B cell (primary cell): Measurements from ENCODE around the gene TYW1B. TPM values are rescaled to one million over a fixed set of nuclear protein-coding genes. Genes with fewer than 3 reads are reported as not detected.
"Not testable (repeated sequence)": the region's sequence is repeated elsewhere in the genome, so short reads cannot be mapped to it uniquely, and the experiment has no call there.

ENCODE experiments used
- ATAC-seq: fragments of 200-7000 bp; cut with Tn5 transposase; one replicate; pipeline ENCODE4 v1.10.0; 2021; ENCODE audit warnings: low read depth, mild to moderate bottlenecking, moderate number of reproducible peaks, moderate library complexity
- CTCF ChIA-PET: fragments of 350-600 bp; sonication (Branson Sonifier 250); formaldehyde crosslinking; loops from one replicate; lab custom pipeline; 2021; ENCODE audit warnings: antibody characterized with exemption, inconsistent platforms; lab: Charles Lee
- POLR2A ChIA-PET: fragments of 350-600 bp; sonication (Branson Sonifier 250); formaldehyde crosslinking; loops from one replicate; lab custom pipeline; 2021; ENCODE audit warnings: antibody characterized with exemption; lab: Charles Lee
- DNase-seq: peaks from one replicate; pipeline ENCODE4 v3.0.0; 2013
- H2AFZ ChIP-seq: 2 replicates; pipeline ENCODE4 v1.6.1; 2012; ENCODE audit warnings: mild to moderate bottlenecking, low read depth, low read length; ENCODE audit not compliant: insufficient read depth, poor library complexity, severe bottlenecking
- H3K27ac ChIP-seq, 2 donors: 1 replicate in 1 of 2; 2 replicates in 1 of 2; pipeline ENCODE4 v1.5.1; 2012 to 2013; ENCODE audit warnings: low read length in 2 of 2, mild to moderate bottlenecking in 2 of 2, moderate library complexity in 1 of 2
- H3K27me3 ChIP-seq, 4 experiments: fragments of 200-600 bp in 1 of 4; sonication (generic) in 1 of 4; replicated peaks in 1 of 4; 1 replicate in 2 of 4; 2 replicates in 2 of 4; pipeline versions ENCODE4 v1.6.1 to v1.7.0; 2013 to 2016; ENCODE audit warnings: low read length in 3 of 4, mild to moderate bottlenecking in 2 of 4, mixed read lengths in 1 of 4, moderate library complexity in 1 of 4; ENCODE audit not compliant: insufficient read depth in 4 of 4, control insufficient read depth in 3 of 4; ENCODE audit errors: control extremely low read depth in 1 of 4
- H3K36me3 ChIP-seq, 2 experiments: replicated peaks in 1 of 2; 1 replicate in 1 of 2; 2 replicates in 1 of 2; pipeline versions ENCODE4 v1.6.1 to v1.7.1; 2013; ENCODE audit warnings: low read length in 1 of 2; ENCODE audit not compliant: insufficient read depth in 2 of 2, control insufficient read depth in 1 of 2; ENCODE audit errors: control extremely low read depth in 1 of 2, extremely low read depth in 1 of 2
- H3K4me1 ChIP-seq, 2 donors: fragments of 200-600 bp in 1 of 2; sonication (generic) in 1 of 2; 1 replicate in 1 of 2; 2 replicates in 1 of 2; pipeline versions ENCODE4 v1.5.1 to v1.6.1; 2013 to 2017; ENCODE audit warnings: low read length in 2 of 2; ENCODE audit not compliant: control insufficient read depth in 2 of 2, insufficient read depth in 2 of 2
- H3K4me2 ChIP-seq: replicated peaks from 2 replicates; pipeline ENCODE3; 2012; ENCODE audit warnings: mild to moderate bottlenecking, low read depth, low read length; ENCODE audit not compliant: poor library complexity, severe bottlenecking
- H3K4me3 ChIP-seq, 5 experiments: fragments of 200-600 bp in 1 of 5; sonication (generic) in 1 of 5; 1 replicate in 3 of 5; 2 replicates in 2 of 5; pipeline versions ENCODE4 v1.5.1 to v1.7.0; 2011 to 2016; ENCODE audit warnings: low read length in 4 of 5, mild to moderate bottlenecking in 4 of 5, low read depth in 2 of 5, control low read depth in 1 of 5, moderate library complexity in 1 of 5; ENCODE audit not compliant: insufficient read depth in 1 of 5; ENCODE audit errors: control extremely low read depth in 1 of 5, extremely low read depth in 1 of 5
- H3K79me2 ChIP-seq: fragments of 200-600 bp; sonication (generic); one replicate; pipeline ENCODE4 v1.6.0; 2016; ENCODE audit warnings: low read length; ENCODE audit not compliant: control insufficient read depth, insufficient read depth
- H3K9ac ChIP-seq: fragments of 200-600 bp; sonication (generic); 2 replicates; pipeline ENCODE4 v1.6.1; 2017; ENCODE audit warnings: mild to moderate bottlenecking, low read length, moderate library complexity
- H3K9me3 ChIP-seq, 3 donors: one replicate each; pipeline versions ENCODE4 v1.6.1 to v1.7.1; 2013; ENCODE audit warnings: low read length in 2 of 3; ENCODE audit not compliant: control insufficient read depth in 2 of 3, insufficient read depth in 1 of 3; ENCODE audit errors: control extremely low read depth in 1 of 3
- H4K20me1 ChIP-seq: 2 replicates; pipeline ENCODE4 v1.6.0; 2012; ENCODE audit warnings: mild to moderate bottlenecking, low read length; ENCODE audit not compliant: insufficient read depth, control insufficient read depth, poor library complexity, severe bottlenecking
- H3K27ac Mint-ChIP-seq: one replicate; pipeline ENCODE4 v1.8.0; 2021; ENCODE audit warnings: mixed read lengths
- H3K27me3 Mint-ChIP-seq: one replicate; pipeline ENCODE4 v1.8.0; 2021; ENCODE audit warnings: mixed read lengths
- H3K4me1 Mint-ChIP-seq: one replicate; pipeline ENCODE4 v1.8.0; 2021; ENCODE audit warnings: mixed read lengths
- H3K4me3 Mint-ChIP-seq: one replicate; pipeline ENCODE4 v1.8.0; 2021; ENCODE audit warnings: mixed read lengths
- H3K9me3 Mint-ChIP-seq: one replicate; pipeline ENCODE4 v1.8.0; 2022; ENCODE audit warnings: mixed read lengths; ENCODE audit not compliant: insufficient read depth
- WGBS: methylation state at CpG from one replicate; pipeline ENCODE4 v1.1.5; 2013; ENCODE audit warnings: missing lambda C conversion rate; ENCODE audit not compliant: insufficient coverage; 5-methylcytosine and 5-hydroxymethylcytosine counted together
- intact Hi-C: fragments of 100-400 bp; cut with micrococcal nuclease; formaldehyde crosslinking; loops from one replicate; pipeline ENCODE4 v1.10.0; 2022
- polyA plus RNA-seq: library from polyadenylated mRNA; depleted of rRNA; stranded (reverse); fragments of >200 nt; gene quantifications from 2 replicates; pipeline ENCODE4 v1.2.3, GENCODE V29; 2012
- total RNA-seq, 2 donors: library from RNA; stranded (reverse); fragments of 120-200 nt in 1 of 2; gene quantifications; 1 replicate in 1 of 2; 2 replicates in 1 of 2; pipeline versions ENCODE4 v1.2.3 to v1.2.4, GENCODE V29; 2013 to 2022

The TYW1B gene
- total and polyA plus RNA-seq, 2 donors (not counting 1 experiment from before 2014, with no cell fraction given), result 4.4 to 9.4 TPM

DNA sequence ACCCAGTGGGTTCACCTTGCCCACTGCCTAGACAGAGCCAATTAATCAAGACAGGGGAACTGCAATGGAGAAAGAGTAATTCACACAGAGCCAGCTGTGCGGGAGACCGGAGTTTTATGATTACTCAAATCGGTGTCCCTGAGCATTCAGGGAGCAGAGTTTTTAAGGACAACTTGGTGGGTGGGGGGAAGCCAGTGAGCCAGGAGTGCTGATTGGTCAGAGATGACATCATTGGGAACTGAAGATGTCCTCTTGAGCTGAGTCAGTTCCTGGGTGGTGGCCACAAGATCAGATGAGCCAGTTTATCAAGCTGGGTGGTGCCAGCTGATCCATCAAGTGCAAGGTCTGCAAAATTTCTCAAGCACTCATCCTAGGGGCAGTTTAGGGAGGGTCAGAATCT is 240.7 kb downstream of the TYW1B start:
- H4K20me1 ChIP-seq, H3K27ac Mint-ChIP-seq, H3K36me3 ChIP-seq, POLR2A ChIA-PET, H3K79me2 ChIP-seq, H2AFZ ChIP-seq, H3K4me3 Mint-ChIP-seq, H3K4me2 ChIP-seq, intact Hi-C loops, CTCF ChIA-PET, H3K4me1 Mint-ChIP-seq, H3K4me3 ChIP-seq, H3K27me3 Mint-ChIP-seq, H3K9ac ChIP-seq, H3K27ac ChIP-seq, ATAC-seq, H3K4me1 ChIP-seq, DNase-seq, H3K27me3 ChIP-seq: not testable (repeated sequence)
- 100% methylated on average over 1 of the region's 3 CpGs for WGBS
- H3K9me3 Mint-ChIP-seq, result peaks cover 13% of the 10 kb centered on the region
- H3K9me3 ChIP-seq, result peaks cover 0 to 14% (median 7%) of the 10 kb centered on the region in 3 donors

DNA sequence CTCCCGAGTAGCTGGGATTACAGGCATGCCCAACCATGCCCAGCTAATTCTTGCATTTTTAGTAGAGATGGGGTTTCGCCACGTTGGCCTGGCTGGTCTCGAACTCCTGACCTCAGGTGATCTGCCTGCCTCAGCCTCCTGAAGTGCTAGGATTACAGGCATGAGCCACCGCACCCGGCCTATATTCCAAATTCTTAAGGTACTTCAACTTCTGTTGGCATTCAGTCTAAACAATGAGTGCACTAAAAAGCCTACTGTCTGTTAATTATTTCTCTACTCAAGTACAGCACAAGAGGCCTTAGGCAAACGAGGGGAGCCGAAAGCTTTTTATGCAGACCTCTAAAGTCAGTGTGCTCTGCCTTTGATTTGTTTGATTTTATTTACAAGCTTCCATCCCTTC is 243.4 kb downstream of the TYW1B start:
- H3K27me3 Mint-ChIP-seq, H3K4me3 Mint-ChIP-seq, H3K4me3 ChIP-seq, CTCF ChIA-PET, H3K27ac ChIP-seq, POLR2A ChIA-PET, H3K4me1 Mint-ChIP-seq, H3K36me3 ChIP-seq, DNase-seq, ATAC-seq, H3K4me2 ChIP-seq, H3K4me1 ChIP-seq, H3K27ac Mint-ChIP-seq, H3K27me3 ChIP-seq, intact Hi-C loops, H3K79me2 ChIP-seq, H2AFZ ChIP-seq, H4K20me1 ChIP-seq, H3K9ac ChIP-seq, H3K9me3 ChIP-seq: not testable (repeated sequence)
- H3K9me3 Mint-ChIP-seq, result peaks cover 10% of the 10 kb centered on the region
- 94% methylated on average over 5 of the region's 8 CpGs for WGBS

DNA sequence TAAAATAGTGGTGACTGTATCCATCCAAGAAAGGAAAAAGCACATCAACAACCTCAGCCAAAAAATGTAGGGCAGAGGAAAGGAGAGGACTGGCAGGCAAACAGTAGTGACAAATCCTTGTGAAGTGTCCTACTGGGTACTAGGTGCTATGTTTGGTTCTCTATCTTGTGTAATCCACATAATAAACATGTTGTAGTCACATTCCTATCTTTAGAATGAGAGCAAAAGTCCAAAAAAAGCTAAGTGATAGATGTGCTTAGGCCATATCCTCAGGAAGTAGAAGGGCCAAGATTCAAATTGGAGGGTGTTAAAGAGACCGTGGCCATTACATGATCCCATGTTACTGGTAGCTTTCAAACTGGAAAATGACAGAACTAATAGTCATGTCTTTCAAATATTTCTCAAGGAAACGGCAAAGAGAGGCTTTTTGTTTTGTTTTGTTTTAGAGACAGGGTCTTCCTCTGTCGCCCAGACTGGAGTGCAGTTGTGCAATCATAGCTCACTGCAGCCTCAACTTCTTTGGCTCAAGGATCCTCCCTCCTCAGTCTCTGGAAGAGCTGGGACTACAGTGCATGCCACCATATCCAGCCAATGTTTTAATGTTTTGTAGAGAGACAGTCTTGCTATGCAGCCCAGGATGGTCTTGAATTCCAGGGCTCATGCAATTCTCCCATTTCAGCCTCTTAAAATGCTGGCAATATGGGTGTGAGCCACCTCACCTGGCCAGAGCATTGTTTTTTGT is 244.2 kb downstream of the TYW1B start:
- WGBS, result 80% methylated on average over 1 of the region's 3 CpGs
- not testable (repeated sequence) for H3K4me1 ChIP-seq

DNA sequence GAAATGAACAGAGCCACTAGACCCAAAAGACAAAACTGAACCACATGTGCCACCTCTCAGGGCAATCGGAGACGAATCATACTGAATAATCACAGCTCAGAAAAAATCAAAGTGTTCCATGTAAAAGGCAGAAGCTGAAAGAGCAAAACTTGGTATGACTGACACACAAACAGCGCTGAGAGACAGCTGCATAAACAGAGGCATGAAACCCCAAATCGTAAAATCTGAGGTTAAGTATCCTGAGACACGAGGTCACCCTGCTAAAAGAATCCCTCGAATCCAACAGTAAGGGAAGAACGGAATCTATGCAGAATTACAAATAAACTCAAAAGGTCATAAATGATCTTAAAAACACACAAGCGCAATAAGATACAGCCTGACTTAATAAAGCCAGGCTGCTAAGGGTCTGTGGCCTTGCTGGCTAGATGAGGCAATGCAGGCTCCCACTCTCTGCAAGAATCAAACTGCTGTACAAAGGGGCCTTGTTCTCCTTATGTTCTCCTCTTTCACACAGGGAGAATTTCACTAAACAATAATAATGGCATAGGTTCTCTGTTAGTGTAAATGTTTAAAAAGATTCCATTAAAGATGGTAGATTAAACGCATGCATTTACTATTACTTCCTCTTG is 247.7 kb downstream of the TYW1B start:
- H3K36me3 ChIP-seq, H3K27me3 ChIP-seq, H3K27ac Mint-ChIP-seq, ATAC-seq, DNase-seq, H3K9me3 Mint-ChIP-seq, H3K4me1 ChIP-seq, POLR2A ChIA-PET, H3K4me3 ChIP-seq, H3K4me1 Mint-ChIP-seq, H3K9me3 ChIP-seq, H4K20me1 ChIP-seq, H3K9ac ChIP-seq, CTCF ChIA-PET, intact Hi-C loops, H2AFZ ChIP-seq, H3K27ac ChIP-seq, H3K79me2 ChIP-seq, H3K4me3 Mint-ChIP-seq, H3K4me2 ChIP-seq, H3K27me3 Mint-ChIP-seq: not testable (repeated sequence)
- WGBS, result 100% methylated on average over 2 of the region's 9 CpGs

More for the DNA sequence above, 244.2 kb downstream of the TYW1B start:
- H2AFZ ChIP-seq, H3K4me2 ChIP-seq, CTCF ChIA-PET, ATAC-seq, H3K27ac ChIP-seq, POLR2A ChIA-PET, H3K4me1 Mint-ChIP-seq, H3K27ac Mint-ChIP-seq, H3K4me3 ChIP-seq, H3K9me3 ChIP-seq, H3K36me3 ChIP-seq, H3K4me3 Mint-ChIP-seq, H4K20me1 ChIP-seq, H3K27me3 Mint-ChIP-seq, H3K79me2 ChIP-seq, H3K27me3 ChIP-seq, H3K9ac ChIP-seq, DNase-seq, intact Hi-C loops: not testable (repeated sequence)
- H3K9me3 Mint-ChIP-seq, result peaks cover 10% of the 10 kb centered on the region
